ENCODE measurements around the gene CFAP46. TPM values are rescaled to one million over a fixed set of nuclear protein-coding genes. Genes with fewer than 3 reads are reported as not detected.

The CFAP46 gene
- total RNA-seq, 1 donor from 2014 or later = 0.94 TPM

- intact Hi-C loops (cut with DNase I) = no loop called here
- no peak for DNase-seq (ENCODE audit: low spot score)
These were observed 22.1 kb downstream of the CFAP46 start for GRCh38 chr10:132920101-132920925.

- no peak for DNase-seq (ENCODE audit: low spot score)
- intact Hi-C loops (cut with DNase I) = no loop called here
These were observed 22.8 kb downstream of the CFAP46 start for GRCh38 chr10:132919374-132920100.

GRCh38 chr10:132918617-132919373 lies 23.6 kb downstream of the CFAP46 start:
- DNase-seq (ENCODE audit: low spot score) = no peak
- intact Hi-C loops (cut with DNase I) = no loop called here

- no peak for DNase-seq (ENCODE audit: low spot score)
- intact Hi-C loops (cut with DNase I) = no loop called here
These were observed 24.1 kb downstream of the CFAP46 start for GRCh38 chr10:132918264-132918616.

- no peak for DNase-seq (ENCODE audit: low spot score)
- intact Hi-C loops (cut with DNase I) = no loop called here
These were observed 25.3 kb downstream of the CFAP46 start for GRCh38 chr10:132916956-132917666.

GRCh38 chr10:132916421-132916841 lies 25.9 kb downstream of the CFAP46 start:
- no peak for DNase-seq (ENCODE audit: low spot score)
- intact Hi-C loops (cut with DNase I) = no loop called here

GRCh38 chr10:132915411-132915810 lies 27.0 kb downstream of the CFAP46 start:
- no peak for DNase-seq (ENCODE audit: low spot score)
- intact Hi-C loops (cut with DNase I) = no loop called here

- no peak for DNase-seq (ENCODE audit: low spot score)
- intact Hi-C loops (cut with DNase I) = no loop called here
These were observed 27.6 kb downstream of the CFAP46 start for GRCh38 chr10:132914732-132915131.

- DNase-seq (ENCODE audit: low spot score) = no peak
These were observed 28.7 kb downstream of the CFAP46 start for GRCh38 chr10:132913559-132914115.

GRCh38 chr10:132912713-132913558 lies 29.4 kb downstream of the CFAP46 start:
- DNase-seq (ENCODE audit: low spot score) = no peak
- intact Hi-C loops (cut with DNase I) = no loop called here

More at GRCh38 chr10:132913559-132914115, 28.7 kb downstream of the CFAP46 start:
- intact Hi-C loops (cut with DNase I) = no loop called here

GRCh38 chr10:132912225-132912712 lies 30.1 kb downstream of the CFAP46 start:
- intact Hi-C loops (cut with DNase I) = no loop called here
- no peak for DNase-seq (ENCODE audit: low spot score)

- DNase-seq (ENCODE audit: low spot score) = no peak
- intact Hi-C loops (cut with DNase I) = no loop called here
These were observed 30.6 kb downstream of the CFAP46 start for GRCh38 chr10:132911786-132912097.

- no peak for DNase-seq (ENCODE audit: low spot score)
- intact Hi-C loops (cut with DNase I) = no loop called here
These were observed 31.2 kb downstream of the CFAP46 start for GRCh38 chr10:132910901-132911785.

GRCh38 chr10:132910186-132910880 lies 32.0 kb downstream of the CFAP46 start:
- no peak for DNase-seq (ENCODE audit: low spot score)
- intact Hi-C loops (cut with DNase I) = no loop called here

GRCh38 chr10:132909491-132910071 lies 32.8 kb downstream of the CFAP46 start:
- intact Hi-C loops (cut with DNase I) = no loop called here
- no peak for DNase-seq (ENCODE audit: low spot score)

GRCh38 chr10:132908621-132909295 lies 33.6 kb downstream of the CFAP46 start:
- DNase-seq (ENCODE audit: low spot score) = no peak
- intact Hi-C loops (cut with DNase I) = no loop called here
